ENCODE data around the gene GRK5. TPM values are rescaled to one million over a fixed set of nuclear protein-coding genes. Genes with fewer than 3 reads are reported as not detected.

GRK5 gene
- total RNA-seq, 1 experiment from 2014 or later: 1.2 TPM

DNA sequence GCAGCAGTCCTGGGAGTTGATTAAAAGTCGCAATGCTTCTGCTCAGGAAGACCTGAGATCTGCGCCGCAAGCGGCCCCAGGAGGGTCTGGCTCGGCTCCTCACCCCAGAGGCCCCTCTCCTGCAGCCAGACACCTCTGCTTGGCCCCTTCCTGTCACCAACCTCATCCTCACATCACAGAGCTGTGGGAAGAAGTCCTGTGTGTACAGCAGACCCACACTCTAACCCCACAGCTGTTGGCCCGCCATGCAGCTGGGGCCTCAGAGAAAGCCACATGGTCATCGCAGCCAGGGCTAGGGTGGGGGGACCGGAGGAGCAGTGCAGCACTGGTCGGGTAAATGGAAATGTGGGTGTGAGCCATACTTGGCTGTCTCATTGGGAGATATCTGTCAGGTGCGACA is 237.5 kb downstream of the GRK5 start:
- Histone ChIP-seq H2AK5ac (ENCODE audit: insufficient read length, low read length) (no peak overlapping the region), H3K4me2 (ENCODE audit: insufficient read depth, insufficient read length, low read length) (no peak overlapping the region), H2AFZ (ENCODE audit: low read length) (no peak overlapping the region), H3K27ac (ENCODE audit: insufficient read length, low read depth, low read length) (no peak overlapping the region), H2BK120ac (ENCODE audit: low read depth, low read length, poor library complexity, severe bottlenecking) (no peak overlapping the region), H4K8ac (replicated peaks; ENCODE audit: insufficient read length, low read depth, low read length) (no peak overlapping the region), H3K79me2 (ENCODE audit: insufficient read depth, low read length) (no peaks in the 10 kb centered on the region; the same call in 1 of the 2 replicates), H3K56ac (ENCODE audit: insufficient read length, low read depth, low read length) (no peak overlapping the region), H3K9ac (ENCODE audit: extremely low read depth, insufficient read length, low read length) (no peak overlapping the region), H3K23me2 (ENCODE audit: insufficient read length, low read depth, low read length, poor library complexity, severe bottlenecking) (peaks cover 4% of the 10 kb centered on the region), H4K91ac (ENCODE audit: insufficient read length, low read depth, low read length) (no peak overlapping the region), H2BK12ac (ENCODE audit: insufficient read length, low read depth, low read length) (no peak overlapping the region), H3K9me3 (ENCODE audit: control insufficient read depth, low read depth, low read length) (no peaks in the 10 kb centered on the region), H3K14ac (ENCODE audit: insufficient read depth, low read length) (no peak overlapping the region), H3K4me1 (ENCODE audit: insufficient read depth, low read length) (no peaks in the 10 kb centered on the region), H3K27me3 (ENCODE audit: insufficient read depth, low read length) (no peaks in the 10 kb centered on the region), H3K4ac (ENCODE audit: low read depth, low read length) (no peak overlapping the region), H3K18ac (ENCODE audit: insufficient read length, low read depth, low read length) (no peak overlapping the region), H4K20me1 (ENCODE audit: control insufficient read depth, insufficient read depth, insufficient read length) (no peaks in the 10 kb centered on the region), H3K79me1 (ENCODE audit: insufficient read depth, low read depth, low read length, poor library complexity, severe bottlenecking) (no peaks in the 10 kb centered on the region), H2BK20ac (ENCODE audit: low read depth, low read length, poor library complexity, severe bottlenecking) (no peak overlapping the region), H4K5ac (ENCODE audit: insufficient read length, low read depth, low read length) (no peak overlapping the region), H3K23ac (ENCODE audit: insufficient read length, low read depth, low read length) (no peak overlapping the region), H3T11ph (ENCODE audit: low read length) (no peak overlapping the region), H2BK5ac (ENCODE audit: insufficient read length, low read length) (no peak overlapping the region), H2BK15ac (ENCODE audit: low read depth, low read length) (no peak overlapping the region)
- no peak overlapping the region for H3K27ac Mint-ChIP-seq
- H3K36me3 Mint-ChIP-seq (ENCODE audit: insufficient read depth in 1 of 3, low read depth in 3 of 3): no peaks in the 10 kb centered on the region; a peak in 1 of 7 replicates
- TF ChIP-seq, protein P1, sequence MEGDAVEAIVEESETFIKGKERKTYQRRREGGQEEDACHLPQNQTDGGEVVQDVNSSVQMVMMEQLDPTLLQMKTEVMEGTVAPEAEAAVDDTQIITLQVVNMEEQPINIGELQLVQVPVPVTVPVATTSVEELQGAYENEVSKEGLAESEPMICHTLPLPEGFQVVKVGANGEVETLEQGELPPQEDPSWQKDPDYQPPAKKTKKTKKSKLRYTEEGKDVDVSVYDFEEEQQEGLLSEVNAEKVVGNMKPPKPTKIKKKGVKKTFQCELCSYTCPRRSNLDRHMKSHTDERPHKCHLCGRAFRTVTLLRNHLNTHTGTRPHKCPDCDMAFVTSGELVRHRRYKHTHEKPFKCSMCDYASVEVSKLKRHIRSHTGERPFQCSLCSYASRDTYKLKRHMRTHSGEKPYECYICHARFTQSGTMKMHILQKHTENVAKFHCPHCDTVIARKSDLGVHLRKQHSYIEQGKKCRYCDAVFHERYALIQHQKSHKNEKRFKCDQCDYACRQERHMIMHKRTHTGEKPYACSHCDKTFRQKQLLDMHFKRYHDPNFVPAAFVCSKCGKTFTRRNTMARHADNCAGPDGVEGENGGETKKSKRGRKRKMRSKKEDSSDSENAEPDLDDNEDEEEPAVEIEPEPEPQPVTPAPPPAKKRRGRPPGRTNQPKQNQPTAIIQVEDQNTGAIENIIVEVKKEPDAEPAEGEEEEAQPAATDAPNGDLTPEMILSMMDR (conservative IDR thresholded peaks at IDR 0.05): no peak
- H3K4me1 Mint-ChIP-seq: peaks cover 15 to 26% of the 10 kb centered on the region in 2 experiments
- DNase-seq: no peak
- H3K9me3 Mint-ChIP-seq: no peaks in the 10 kb centered on the region
- peaks cover 11% of the 10 kb centered on the region for H3K27me3 Mint-ChIP-seq (ENCODE audit: low read depth)
- H3K4me3 Mint-ChIP-seq: no peak overlapping the region
- WGBS (ENCODE audit: extremely low coverage, insufficient read length, low lambda C conversion rate): no CpG with 5 or more reads among the region's 10 CpGs

Data from H9 (cell line).